ENCODE data around the gene USP49.

USP49 gene

DNA sequence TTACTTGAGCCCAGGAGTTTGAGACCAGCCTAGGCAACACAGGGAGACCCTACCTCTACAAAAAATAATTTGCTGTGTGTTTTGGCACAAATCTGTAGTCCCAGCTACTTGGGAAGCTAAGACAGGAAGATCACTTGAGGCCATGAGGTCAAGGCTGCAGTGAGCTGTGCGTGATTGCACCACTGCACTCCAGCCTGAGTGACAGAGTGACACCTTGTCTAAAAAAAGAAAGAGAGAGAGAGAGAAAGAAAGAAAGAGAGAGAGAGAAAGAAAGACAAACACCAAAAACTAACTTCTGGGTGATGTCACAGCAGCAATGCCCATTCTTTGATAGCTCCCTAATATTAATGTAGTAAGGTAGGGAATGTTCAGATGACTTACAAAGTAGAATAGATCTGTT, 20.4 kb downstream of the USP49 start:
- TF ChIP-seq, protein P1, sequence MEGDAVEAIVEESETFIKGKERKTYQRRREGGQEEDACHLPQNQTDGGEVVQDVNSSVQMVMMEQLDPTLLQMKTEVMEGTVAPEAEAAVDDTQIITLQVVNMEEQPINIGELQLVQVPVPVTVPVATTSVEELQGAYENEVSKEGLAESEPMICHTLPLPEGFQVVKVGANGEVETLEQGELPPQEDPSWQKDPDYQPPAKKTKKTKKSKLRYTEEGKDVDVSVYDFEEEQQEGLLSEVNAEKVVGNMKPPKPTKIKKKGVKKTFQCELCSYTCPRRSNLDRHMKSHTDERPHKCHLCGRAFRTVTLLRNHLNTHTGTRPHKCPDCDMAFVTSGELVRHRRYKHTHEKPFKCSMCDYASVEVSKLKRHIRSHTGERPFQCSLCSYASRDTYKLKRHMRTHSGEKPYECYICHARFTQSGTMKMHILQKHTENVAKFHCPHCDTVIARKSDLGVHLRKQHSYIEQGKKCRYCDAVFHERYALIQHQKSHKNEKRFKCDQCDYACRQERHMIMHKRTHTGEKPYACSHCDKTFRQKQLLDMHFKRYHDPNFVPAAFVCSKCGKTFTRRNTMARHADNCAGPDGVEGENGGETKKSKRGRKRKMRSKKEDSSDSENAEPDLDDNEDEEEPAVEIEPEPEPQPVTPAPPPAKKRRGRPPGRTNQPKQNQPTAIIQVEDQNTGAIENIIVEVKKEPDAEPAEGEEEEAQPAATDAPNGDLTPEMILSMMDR (IDR thresholded peaks at IDR 0.05) = no peak
- DNase-seq (ENCODE audit: low spot score) = no peak
- no peak overlapping the region for H3K27ac ChIP-seq
- no peak overlapping the region for H3K4me3 ChIP-seq

GRCh38 chr6:41872147-41872546, 23.0 kb downstream of the USP49 start:
- Histone ChIP-seq H3K4me3 (no peak overlapping the region), H3K27ac (no peak overlapping the region)
- TF ChIP-seq, protein P1 (IDR thresholded peaks at IDR 0.05) = no peak
- DNase-seq (ENCODE audit: low spot score) = no peak

DNA sequence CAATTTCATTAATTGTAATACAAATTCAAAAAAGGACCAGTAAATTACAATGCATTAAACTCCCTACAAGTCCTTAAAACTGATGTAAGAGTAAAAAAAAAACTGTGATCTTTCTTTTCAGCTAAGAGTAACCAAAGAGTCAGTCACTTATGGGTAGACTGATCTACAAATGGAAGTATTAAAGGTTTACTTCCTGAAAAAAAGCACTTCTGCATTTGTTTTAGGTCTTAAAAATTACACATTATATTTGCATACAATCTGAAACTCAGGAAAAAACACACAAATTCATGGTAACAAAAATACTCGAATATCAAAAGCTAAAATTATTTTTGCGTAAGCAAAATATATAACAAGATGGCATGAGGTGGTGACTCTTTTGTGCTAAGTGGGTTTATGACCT, 23.5 kb downstream of the USP49 start:
- no peak for DNase-seq (ENCODE audit: low spot score)
- TF ChIP-seq, protein P1 (IDR thresholded peaks at IDR 0.05) = no peak
- no peak overlapping the region for H3K4me3 ChIP-seq
- H3K27ac ChIP-seq = no peak overlapping the region

- H3K27ac ChIP-seq = no peak overlapping the region
- no peak overlapping the region for H3K4me3 ChIP-seq
- no peak for DNase-seq (ENCODE audit: low spot score)
- TF ChIP-seq, protein P1 (IDR thresholded peaks at IDR 0.05) = no peak
Observed at GRCh38 chr6:41859356-41859755, 35.8 kb downstream of the USP49 start.

GRCh38 chr6:41858703-41859102, 36.5 kb downstream of the USP49 start:
- H3K27ac ChIP-seq = no peak overlapping the region
- no peak for DNase-seq (ENCODE audit: low spot score)
- H3K4me3 ChIP-seq = no peak overlapping the region
- TF ChIP-seq, protein P1 (IDR thresholded peaks at IDR 0.05) = no peak

DNA sequence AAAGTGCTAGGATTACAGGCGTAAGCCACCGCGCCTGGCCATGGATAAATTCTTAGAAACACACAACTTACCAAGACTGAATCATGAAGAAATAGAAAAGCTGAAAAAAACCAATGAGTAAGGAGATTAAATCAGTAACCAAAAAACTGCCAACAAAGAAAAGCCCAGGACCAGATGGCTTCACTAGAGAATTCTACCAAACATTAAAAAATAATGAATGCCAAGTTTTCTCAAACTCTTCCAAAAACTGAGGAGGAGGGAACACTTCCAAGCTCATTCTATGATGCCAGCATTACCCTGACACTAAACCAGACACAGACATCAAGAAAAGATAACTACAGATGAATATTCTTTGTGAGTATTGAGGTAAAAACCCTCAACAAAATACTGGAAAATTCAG, 44.3 kb downstream of the USP49 start:
- Histone ChIP-seq H3K4me3 (no peak overlapping the region), H3K27ac (no peak overlapping the region)
- DNase-seq (ENCODE audit: low spot score) = no peak
- TF ChIP-seq, protein P1 (IDR thresholded peaks at IDR 0.05) = no peak

- no peak overlapping the region for H3K4me3 ChIP-seq
- DNase-seq (ENCODE audit: low spot score) = no peak
- TF ChIP-seq, protein P1 (IDR thresholded peaks at IDR 0.05) = no peak
- no peak overlapping the region for H3K27ac ChIP-seq
Observed at GRCh38 chr6:41846666-41847237, 48.4 kb downstream of the USP49 start.
